Skeletal muscle cell (primary cell): Measurements from ENCODE around the gene NPY4R2.
"Not testable (repeated sequence)": the region's sequence is repeated elsewhere in the genome, so short reads cannot be mapped to it uniquely, and the experiment has no call there.

Source experiments
- DNase-seq: peaks from one replicate; pipeline ENCODE4 v3.0.0-alpha.2; 2010; ENCODE audit warnings: low read depth
- H3K4me3 ChIP-seq: 2 replicates; pipeline ENCODE4 v1.5.1; 2011; ENCODE audit warnings: low read depth, mild to moderate bottlenecking, control low read depth, low read length, moderate library complexity

The NPY4R2 gene

GRCh38 chr10:47927147-47927916, 8.9 kb downstream of the NPY4R2 start:
- not testable (repeated sequence) for DNase-seq, H3K4me3 ChIP-seq

GRCh38 chr10:47928225-47928624, 9.8 kb downstream of the NPY4R2 start:
- H3K4me3 ChIP-seq, result not testable (repeated sequence)

GRCh38 chr10:47932824-47933223, 14.4 kb downstream of the NPY4R2 start:
- DNase-seq, H3K4me3 ChIP-seq: not testable (repeated sequence)

More at GRCh38 chr10:47928225-47928624, 9.8 kb downstream of the NPY4R2 start:
- DNase-seq, result not testable (repeated sequence)

DNA sequence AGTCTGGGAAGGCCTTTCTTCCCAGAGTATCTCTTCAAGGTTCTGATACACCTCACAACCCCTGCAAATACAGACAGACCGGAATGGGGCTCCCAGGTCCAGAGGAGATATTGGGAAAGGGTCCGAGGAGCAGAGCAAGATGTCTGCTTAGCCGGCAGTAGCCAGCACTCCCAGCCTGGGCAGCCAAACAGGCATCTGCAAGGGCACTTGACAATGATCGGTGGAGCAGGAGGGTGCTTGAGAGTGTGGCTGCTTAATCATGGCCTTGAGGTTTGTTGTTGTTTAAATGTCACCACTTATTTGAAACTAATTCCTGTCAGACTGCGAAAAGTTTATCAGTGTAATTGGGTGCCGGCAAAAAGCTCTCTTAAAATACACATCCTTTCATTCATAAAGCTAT, 15.0 kb downstream of the NPY4R2 start:
- not testable (repeated sequence) for DNase-seq, H3K4me3 ChIP-seq

DNA sequence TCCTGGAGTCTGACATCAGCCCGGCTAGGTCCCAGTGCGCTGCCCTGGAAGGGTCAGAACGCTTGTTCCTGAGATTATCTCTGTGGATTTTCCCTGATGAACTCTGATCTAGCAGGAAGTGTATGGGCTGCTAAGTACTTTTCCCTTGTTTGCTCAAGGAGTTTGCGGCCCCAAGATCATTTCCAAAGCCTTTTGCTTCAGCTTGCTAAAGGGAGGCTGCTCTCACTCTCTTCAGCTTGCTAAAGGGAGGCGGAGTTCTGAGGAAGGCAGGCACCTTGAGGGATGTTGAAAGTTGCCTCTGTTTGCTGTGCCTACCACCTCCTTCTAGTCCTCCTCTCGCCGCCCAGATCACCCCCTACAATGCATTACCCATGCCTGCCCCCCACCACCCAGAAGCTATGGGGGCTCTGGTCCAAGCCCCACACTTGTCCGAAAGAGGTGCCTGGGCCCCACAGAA, 18.3 kb downstream of the NPY4R2 start:
- DNase-seq, H3K4me3 ChIP-seq: not testable (repeated sequence)

DNA sequence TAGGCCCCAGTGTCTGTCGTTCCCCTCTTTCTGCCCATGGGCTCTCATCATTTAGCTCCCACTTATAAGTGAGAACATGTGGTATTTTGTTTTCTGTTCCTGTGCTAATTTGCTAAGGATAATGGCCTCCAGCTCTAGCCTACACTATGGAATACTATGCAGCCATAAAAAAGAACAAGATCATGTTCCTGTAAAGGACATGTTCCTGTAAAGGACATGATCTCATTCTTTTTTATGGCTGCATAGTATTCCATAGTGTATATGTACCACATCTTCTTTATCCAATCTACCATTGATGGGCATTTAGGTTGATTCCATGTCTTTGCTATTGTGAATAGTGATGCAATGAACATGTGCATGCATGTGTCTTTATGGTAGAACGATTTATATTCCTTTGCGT, 19.2 kb downstream of the NPY4R2 start:
- H3K4me3 ChIP-seq, DNase-seq: not testable (repeated sequence)

- not testable (repeated sequence) for DNase-seq, H3K4me3 ChIP-seq
Observed at GRCh38 chr10:47940821-47941220, 22.4 kb downstream of the NPY4R2 start.

DNA sequence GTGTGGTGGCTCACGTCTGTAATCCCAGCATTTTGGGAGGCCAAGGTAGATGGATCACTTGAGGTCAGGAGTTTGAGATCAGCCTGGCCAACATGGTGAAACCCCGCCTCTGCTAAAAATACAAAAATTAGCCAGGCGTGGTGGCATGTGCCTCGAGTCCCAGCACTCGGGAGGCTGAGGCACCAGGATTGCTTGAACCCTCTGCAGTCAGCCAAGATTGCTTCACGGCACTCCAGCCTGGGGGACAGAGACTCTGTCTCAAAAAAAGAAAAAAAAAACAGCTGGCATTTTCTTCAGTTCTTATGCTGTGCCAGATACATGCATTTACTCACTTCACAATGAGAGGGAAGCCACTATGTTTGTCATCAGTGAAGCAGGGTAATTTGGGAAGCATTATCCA, 22.9 kb downstream of the NPY4R2 start:
- not testable (repeated sequence) for DNase-seq, H3K4me3 ChIP-seq

DNA sequence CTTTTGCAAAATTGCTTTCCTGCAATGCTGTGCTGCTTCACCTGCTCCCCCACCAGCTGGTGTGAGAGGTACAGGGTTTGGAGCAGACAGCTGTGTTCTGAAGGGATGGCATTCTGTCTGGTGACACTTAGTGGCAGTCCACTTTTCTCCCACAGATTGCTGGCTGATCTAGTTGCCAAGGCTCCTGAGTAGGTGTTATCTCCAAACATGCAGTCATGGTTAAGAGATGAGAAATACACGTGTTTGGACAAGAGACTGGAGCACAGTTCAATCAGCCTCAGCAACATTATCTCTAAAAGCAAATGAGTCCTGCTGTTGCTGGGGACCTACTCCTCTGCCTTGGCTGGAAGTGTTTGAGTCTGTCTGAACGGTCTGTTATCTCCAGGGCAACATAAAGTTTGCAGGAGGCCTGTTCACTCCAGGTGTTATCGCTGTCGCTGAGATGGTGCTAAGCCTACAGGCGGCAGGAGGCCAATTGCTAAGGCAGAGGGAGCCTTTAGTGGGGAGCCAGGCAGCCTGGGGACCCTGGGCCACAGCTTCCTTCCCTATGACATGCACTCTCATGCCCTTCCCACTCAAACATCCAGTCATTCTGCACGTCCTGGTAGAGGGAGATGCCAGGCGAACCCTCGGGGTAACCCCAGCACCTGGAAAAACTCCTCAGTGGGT, 24.0 kb downstream of the NPY4R2 start:
- not testable (repeated sequence) for H3K4me3 ChIP-seq, DNase-seq

GRCh38 chr10:47943328-47943727, 24.9 kb downstream of the NPY4R2 start:
- not testable (repeated sequence) for DNase-seq, H3K4me3 ChIP-seq

DNA sequence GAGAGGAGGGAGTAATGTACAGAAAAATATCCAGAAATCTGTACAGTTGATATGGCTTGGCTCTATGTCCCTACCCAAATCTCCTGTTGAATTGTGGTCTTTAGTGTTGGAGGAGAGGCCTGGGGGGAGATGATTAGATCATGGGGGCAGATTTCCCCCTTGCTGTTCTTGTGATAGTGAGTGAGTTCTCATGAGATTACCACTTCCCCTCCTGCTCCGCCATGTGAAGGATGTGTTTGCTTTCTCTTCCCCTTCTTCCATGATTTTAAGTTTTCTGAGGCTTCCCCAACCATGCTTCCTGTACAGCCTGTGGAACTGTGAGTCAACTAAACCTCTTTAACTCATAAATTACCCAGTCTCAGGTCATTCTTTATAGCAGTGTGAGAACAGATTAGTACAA, 29.0 kb downstream of the NPY4R2 start:
- not testable (repeated sequence) for H3K4me3 ChIP-seq, DNase-seq

- not testable (repeated sequence) for H3K4me3 ChIP-seq, DNase-seq
Observed at GRCh38 chr10:47957158-47957557, 38.7 kb downstream of the NPY4R2 start.

DNA sequence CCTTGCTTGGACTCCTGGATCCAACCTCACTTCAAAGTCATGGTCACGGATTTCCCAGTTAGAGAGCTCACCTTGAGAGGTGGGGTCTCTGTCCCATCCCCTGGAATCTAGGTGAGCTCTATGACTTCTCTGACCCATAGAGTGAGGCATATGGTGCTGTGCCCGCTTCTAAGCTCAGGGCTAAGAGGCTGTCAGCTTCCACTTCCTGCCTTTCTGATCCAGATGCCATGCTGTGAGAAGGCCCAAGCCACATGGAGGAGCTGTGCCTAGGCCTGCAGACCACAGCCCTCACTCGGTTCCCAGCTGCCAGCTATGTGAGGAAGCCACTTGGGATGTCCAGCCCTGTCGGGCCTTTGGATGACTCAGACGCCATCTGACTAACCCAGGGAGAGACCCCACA, 41.2 kb downstream of the NPY4R2 start:
- DNase-seq, H3K4me3 ChIP-seq: not testable (repeated sequence)

DNA sequence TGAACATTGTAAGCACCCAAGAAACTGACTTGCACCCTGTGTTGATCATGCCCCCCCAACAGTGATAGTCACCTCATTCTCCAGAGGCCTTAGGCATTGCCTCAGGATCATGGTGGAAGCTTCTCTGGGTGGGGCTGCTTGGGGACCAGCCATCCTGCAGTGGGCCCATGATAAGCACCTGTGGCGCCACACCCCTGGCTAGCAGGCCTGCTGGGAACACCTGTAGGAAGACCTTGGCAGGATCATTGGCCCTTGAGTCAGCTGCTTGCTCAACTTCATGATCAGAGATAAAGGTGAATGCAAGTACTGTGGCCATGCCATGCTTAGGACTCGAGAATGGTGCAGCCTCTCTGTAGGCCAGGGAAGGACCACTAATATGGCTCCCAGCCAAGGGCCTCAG, 42.2 kb downstream of the NPY4R2 start:
- not testable (repeated sequence) for DNase-seq, H3K4me3 ChIP-seq

DNA sequence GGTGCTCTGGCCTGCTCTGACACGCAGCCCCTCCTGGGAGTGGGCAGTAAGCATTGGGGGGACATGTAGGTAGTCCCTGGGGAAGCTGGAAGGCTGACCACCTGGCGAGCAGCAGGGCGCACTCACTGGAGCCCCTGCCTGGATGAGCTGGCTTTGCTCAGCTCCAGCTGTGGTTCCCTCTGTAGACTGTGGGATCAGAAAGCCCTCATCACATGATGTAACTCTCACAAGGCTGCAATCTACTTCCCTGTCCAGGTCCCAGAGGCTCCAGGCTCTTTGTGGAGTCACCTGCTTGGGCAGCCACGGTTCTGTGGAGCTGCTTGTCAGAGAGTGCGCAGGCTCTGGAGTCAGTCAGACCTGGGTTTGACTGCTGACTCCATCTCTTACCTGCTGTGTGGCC, 44.3 kb downstream of the NPY4R2 start:
- H3K4me3 ChIP-seq, DNase-seq: not testable (repeated sequence)

DNA sequence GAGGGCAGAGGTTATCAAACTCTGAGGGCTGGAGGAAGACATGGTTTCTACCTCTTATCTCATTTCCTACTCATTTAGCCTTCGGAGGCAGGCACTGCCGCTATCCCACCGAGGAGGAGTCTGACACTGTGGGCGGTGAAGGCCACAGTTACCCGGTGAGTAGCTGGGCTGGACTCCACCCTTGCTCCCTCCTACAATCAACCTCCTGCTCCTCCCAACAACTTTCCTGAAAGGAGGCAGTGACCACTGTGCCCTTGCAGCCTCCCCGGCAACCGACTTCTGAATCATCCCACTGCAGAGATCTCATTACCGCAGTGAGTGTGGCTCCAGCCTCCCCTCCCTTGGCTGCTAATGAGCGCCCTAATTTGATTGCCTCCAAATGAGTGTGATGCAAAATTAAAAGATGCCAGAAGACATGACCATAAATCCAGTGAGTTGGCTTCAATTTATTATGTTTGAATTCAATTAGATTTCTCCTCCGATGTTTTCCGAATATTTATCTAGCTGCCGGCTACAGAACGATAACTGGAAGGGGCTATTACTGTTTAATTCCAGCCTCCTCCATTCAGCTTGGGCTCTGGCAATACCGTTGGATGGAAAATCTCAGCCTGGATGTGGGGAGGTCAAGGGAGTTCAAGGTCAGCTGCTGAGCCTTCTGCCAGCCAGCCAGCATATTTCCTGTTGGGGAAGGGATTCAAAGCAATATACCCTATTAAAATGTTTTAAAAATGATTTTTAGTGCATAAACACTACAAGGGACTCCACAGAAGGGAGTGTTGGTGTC, 46.0 kb downstream of the NPY4R2 start:
- not testable (repeated sequence) for H3K4me3 ChIP-seq, DNase-seq

DNA sequence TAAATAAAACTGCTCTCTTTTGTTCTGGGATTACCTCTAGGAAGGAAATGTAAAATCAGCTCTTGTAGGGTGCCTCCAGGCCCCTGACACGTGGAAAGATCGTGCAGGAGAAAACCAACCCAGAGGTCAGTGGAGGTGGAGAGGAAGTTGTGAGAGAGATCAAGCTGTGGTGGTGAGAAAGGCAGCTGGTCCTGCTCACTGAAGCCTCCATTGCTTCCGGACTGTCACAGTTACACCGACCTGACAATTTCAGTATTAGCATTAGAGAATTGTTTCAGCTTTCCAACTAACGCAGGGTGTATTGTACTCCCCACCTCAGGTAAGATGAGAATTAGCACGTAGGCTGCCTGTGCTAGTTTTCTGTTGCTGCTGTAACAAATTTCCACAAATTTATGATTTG, 50.5 kb downstream of the NPY4R2 start:
- not testable (repeated sequence) for H3K4me3 ChIP-seq, DNase-seq

DNA sequence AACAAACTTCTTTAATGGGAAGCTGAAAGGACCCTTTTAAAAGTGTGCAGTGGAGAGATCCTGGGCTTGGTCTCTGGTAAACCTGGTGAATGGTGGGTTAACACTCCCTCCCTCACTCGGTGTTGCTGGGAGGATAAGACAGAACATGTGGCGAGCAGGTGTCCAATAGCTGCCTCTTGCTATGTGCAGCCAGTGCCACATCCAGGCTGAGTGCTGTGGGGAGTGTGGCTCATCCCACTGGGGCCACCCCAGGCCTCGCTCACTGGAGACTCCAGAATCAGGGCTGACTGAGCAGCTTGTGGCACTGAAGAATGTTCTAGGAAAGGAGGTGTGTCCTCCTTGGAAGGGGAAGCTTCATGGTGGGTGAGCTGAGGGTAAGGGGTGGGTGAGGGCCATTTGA, 51.6 kb downstream of the NPY4R2 start:
- H3K4me3 ChIP-seq, DNase-seq: not testable (repeated sequence)

- DNase-seq, H3K4me3 ChIP-seq: not testable (repeated sequence)
Observed at GRCh38 chr10:47971598-47971997, 53.1 kb downstream of the NPY4R2 start.

- H3K4me3 ChIP-seq, DNase-seq: not testable (repeated sequence)
Observed at GRCh38 chr10:47972077-47972476, 53.6 kb downstream of the NPY4R2 start.
